GM12878 (cell line): ENCODE measurements around the gene ACAD11. TPM values are rescaled to one million over a fixed set of nuclear protein-coding genes. Genes with fewer than 3 reads are reported as not detected.
"Not testable (repeated sequence)": the region's sequence is repeated elsewhere in the genome, so short reads cannot be mapped to it uniquely, and the experiment has no call there.

Experiments used
- ATAC-seq: fragments of 200-7000 bp; cut with Tn5 transposase; 3 replicates; pipeline ENCODE4 v1.9.1; 2020; ENCODE audit warnings: mild to moderate bottlenecking, moderate library complexity
- BruUV-seq: library from RNA; stranded (reverse); fragments of 400-500 nt; replicated peaks from 2 replicates; lab custom pipeline; 2021; lab: Mats Ljungman, UMichigan
- CTCF ChIA-PET: fragments of 300-600 bp; sonication (Branson Sonifier 250); formaldehyde crosslinking; extraction: SDS; loops from one replicate; lab custom pipeline; 2021; ENCODE audit warnings: inconsistent platforms; lab: Yijun Ruan, JAX
- POLR2A ChIA-PET: fragments of 350-600 bp; formaldehyde crosslinking; extraction: SDS; loops from one replicate; lab custom pipeline; 2021; ENCODE audit warnings: inconsistent platforms; lab: Charles Lee
- RAD21 ChIA-PET: fragments of 300-600 bp; sonication (Branson Sonifier 250); formaldehyde crosslinking; loops from one replicate; lab custom pipeline; 2023; ENCODE audit warnings: antibody characterized with exemption; ENCODE audit not compliant: unreplicated experiment; lab: Charles Lee
- SMC1A ChIA-PET: fragments of 300-600 bp; sonication (Branson Sonifier 250); formaldehyde crosslinking; loops from one replicate; lab custom pipeline; 2023; ENCODE audit not compliant: unreplicated experiment, uncharacterized antibody; lab: Charles Lee
- DNase-seq: peaks from one replicate; pipeline ENCODE4 v3.0.0-alpha.2; 2011; ENCODE audit warnings: low read depth, low spot score
- FAIRE-seq: peaks from 3 replicates; lab custom pipeline; 2011; peaks lifted over from hg19 to GRCh38; lab: Jason Lieb, UNC
- H2AFZ ChIP-seq: 2 replicates; pipeline ENCODE4 v1.6.0; 2011; ENCODE audit warnings: low read depth, low read length, control low read depth; ENCODE audit not compliant: control insufficient read depth
- H3K27ac ChIP-seq: 2 replicates; pipeline ENCODE4 v1.5.1; 2011; ENCODE audit warnings: control low read depth; ENCODE audit not compliant: control insufficient read depth, insufficient read depth
- H3K27me3 ChIP-seq, 2 experiments: replicated peaks in 1 of 2; 2 replicates each; pipeline versions ENCODE4 v1.6.0 to v1.6.1; 2011; ENCODE audit warnings: low read length in 1 of 2; ENCODE audit not compliant: control insufficient read depth in 2 of 2, insufficient read depth in 2 of 2
- H3K36me3 ChIP-seq, 2 experiments: 2 replicates each; pipeline ENCODE4 v1.5.1; 2011; ENCODE audit warnings: low read length in 1 of 2; ENCODE audit not compliant: control insufficient read depth in 2 of 2, insufficient read depth in 2 of 2
- H3K4me1 ChIP-seq: 2 replicates; pipeline ENCODE4 v1.6.1; 2011; ENCODE audit warnings: mild to moderate bottlenecking, low read length, moderate library complexity, mixed read lengths; ENCODE audit not compliant: control insufficient read depth, insufficient read depth
- H3K4me2 ChIP-seq: 2 replicates; pipeline ENCODE4 v1.6.0; 2011; ENCODE audit warnings: control low read depth; ENCODE audit not compliant: control insufficient read depth, insufficient read depth
- H3K4me3 ChIP-seq: fragments of 200-600 bp; sonication (generic); 2 replicates; pipeline ENCODE4 v1.5.1; 2016
- H3K79me2 ChIP-seq: 2 replicates; pipeline ENCODE4 v1.6.0; 2011; ENCODE audit warnings: low read length; ENCODE audit not compliant: control insufficient read depth, insufficient read depth
- H3K9ac ChIP-seq: 2 replicates; pipeline ENCODE4 v1.8.0; 2011; ENCODE audit warnings: low read length, control low read depth, mixed read lengths; ENCODE audit not compliant: control insufficient read depth, insufficient read depth
- H3K9me3 ChIP-seq: replicated peaks from 3 replicates; pipeline ENCODE4 v1.5.1; 2011; ENCODE audit warnings: mild to moderate bottlenecking, low read length; ENCODE audit not compliant: control insufficient read depth, insufficient read depth
- H4K20me1 ChIP-seq: 2 replicates; pipeline ENCODE4 v1.6.0; 2011; ENCODE audit not compliant: control insufficient read depth, insufficient read depth
- CTCF ChIP-seq, 3 experiments: IDR thresholded peaks in 2 of 3; conservative IDR thresholded peaks in 1 of 3; 2 replicates each; pipeline ENCODE4 v1.5.1; 2011; ENCODE audit warnings: low read depth in 3 of 3, low read length in 3 of 3, mild to moderate bottlenecking in 3 of 3, control low read depth in 2 of 3, moderate library complexity in 2 of 3, inconsistent platforms in 1 of 3, mixed read lengths in 1 of 3; ENCODE audit not compliant: control insufficient read depth in 2 of 3, insufficient read depth in 1 of 3; ENCODE audit errors: extremely low read depth in 1 of 3
- SMC3 ChIP-seq: IDR thresholded peaks from 2 replicates; pipeline ENCODE4 v1.6.1; 2011; ENCODE audit warnings: low read length, improper control_type of control experiment, borderline replicate concordance
- WGBS: methylation state at CpG from one replicate; pipeline ENCODE4 v1.1.6; 2016; ENCODE audit warnings: low lambda C conversion rate; ENCODE audit not compliant: insufficient replicate concordance, insufficient coverage; ENCODE audit errors: missing lambda C conversion rate; 5-methylcytosine and 5-hydroxymethylcytosine counted together
- in situ Hi-C: fragments of 300-500 bp; cut with MboI; formaldehyde crosslinking; loops from 9 replicates; pipeline ENCODE4 v1.14.3; 2018; ENCODE audit warnings: mixed read lengths
- intact Hi-C: fragments of 100-400 bp; cut with micrococcal nuclease; formaldehyde crosslinking; loops from one replicate; pipeline ENCODE4 v1.14.2; 2022; ENCODE audit not compliant: unreplicated experiment
- polyA plus RNA-seq, 11 experiments: library from polyadenylated mRNA; depleted of rRNA in 4 of 11; unstranded in 6 of 11; stranded (reverse) in 5 of 11; fragments of >200 nt; fragmentation: Nextera tagmentation in 4 of 11; fragmentation: Illumina TruSeq in 1 of 11; extraction: Ambion mirVana in 4 of 11; extraction: Trizol in 1 of 11; gene quantifications; 1 replicate in 1 of 11; 2 replicates in 10 of 11; pipeline versions ENCODE4 v1.2.1 to v1.2.3, GENCODE V29; 2011 to 2016; ENCODE audit warnings: inconsistent platforms in 2 of 11, missing spikeins in 2 of 11, low read depth in 1 of 11
- total RNA-seq, 4 experiments: library from RNA; depleted of rRNA in 3 of 4; stranded (reverse); fragments of >200 nt in 3 of 4; fragmentation: Illumina TruSeq in 1 of 4; extraction: Trizol in 1 of 4; gene quantifications; 2 replicates each; pipeline versions ENCODE4 v1.2.1 to v1.2.3, GENCODE V29; 2013 to 2021

ACAD11 gene
- total and polyA plus RNA-seq, 10 of the 15 experiments (the other 5 are each of a cell fraction or from before 2014, with no cell fraction given), result 2.4 to 15.9 (median 10.4) TPM

- TF ChIP-seq CTCF (IDR thresholded peaks at IDR 0.05 in 2 of 3, conservative IDR thresholded peaks at IDR 0.05 in 1 of 3; ENCODE audit: control insufficient read depth in 2 of 3, extremely low read depth in 1 of 3, insufficient read depth in 1 of 3, low read depth in 3 of 3, low read length in 3 of 3) (peak; percentile 53 to 64 (median 55); a peak in 5 of 6 replicates), SMC3 (peak; percentile 39; the same call in 1 of the 2 replicates)
These were observed 17.6 kb downstream of the ACAD11 start (continued) for GRCh38 chr3:132641837-132642538.

- BruUV-seq, DNase-seq, H3K4me3 ChIP-seq, H3K36me3 ChIP-seq, H3K4me1 ChIP-seq, H3K9ac ChIP-seq, H4K20me1 ChIP-seq, intact Hi-C loops, H3K27ac ChIP-seq, H3K9me3 ChIP-seq, H3K27me3 ChIP-seq, FAIRE-seq, H3K4me2 ChIP-seq, ATAC-seq, H2AFZ ChIP-seq, H3K79me2 ChIP-seq: not testable (repeated sequence)
- RAD21 ChIA-PET, result interaction anchor here (3.9 kb wide), 1 partner anchor 104 kb away, joined by 53 read pairs; no protein-coding TSS in a partner anchor
- in situ Hi-C loops, result loop anchor here (10.0 kb wide), 1 partner anchor 97 kb away; no protein-coding TSS in a partner anchor
- CTCF ChIA-PET, result interaction anchor here (0.7 to 6.0 kb wide), 24 partner anchors 9 to 294 kb away, joined by 3 to 203 read pairs (median 8); partner anchors contain the start of genes ACAD11, ACKR4 and UBA5
- SMC1A ChIA-PET, result interaction anchor here (1.4 to 9.1 kb wide), 7 partner anchors 10 to 135 kb away, joined by 3 to 100 read pairs (median 7); no protein-coding TSS in a partner anchor
- 9% methylated on average over 2 of the region's 2 CpGs for whole genome bisulfite sequencing
- POLR2A ChIA-PET, result interaction anchor here (1.7 kb wide), 1 partner anchor 105 kb away, joined by 3 read pairs; no protein-coding TSS in a partner anchor
These were observed 18.2 kb downstream of the ACAD11 start for GRCh38 chr3:132641427-132641826.
